OCI-LY3 (cell line): ENCODE data around the gene CRIM1.

Experiments used
- H2AFZ ChIP-seq: fragments of 200-600, 300-600 bp; shearing (Covaris generic); 2 replicates; pipeline ENCODE4 v1.6.0; 2014; ENCODE audit warnings: antibody characterized with exemption, low read depth, low read length
- H3K27ac ChIP-seq: fragments of 200-600, 300-600 bp; sonication (generic); 2 replicates; pipeline ENCODE4 v1.5.1; 2014; ENCODE audit warnings: mild to moderate bottlenecking, low read length, moderate library complexity, mixed read lengths
- H3K27me3 ChIP-seq: fragments of 200-600, 300-600 bp; sonication (generic); 2 replicates; pipeline ENCODE4 v1.6.1; 2014; ENCODE audit warnings: low read depth, low read length, mixed read lengths
- H3K36me3 ChIP-seq: fragments of 200-600, 300-600 bp; sonication (generic); replicated peaks from 2 replicates; pipeline ENCODE3; 2014; ENCODE audit warnings: low read depth, low read length, mixed read lengths
- H3K4me1 ChIP-seq: fragments of 300-600, 200-600 bp; sonication (generic); 2 replicates; pipeline ENCODE4 v1.6.1; 2014; ENCODE audit warnings: low read length, mixed read lengths
- H3K4me2 ChIP-seq: fragments of 200-600, 300-600 bp; sonication (generic); 2 replicates; pipeline ENCODE4 v1.6.1; 2014; ENCODE audit warnings: low read length, mixed read lengths
- H3K4me3 ChIP-seq: fragments of 300-600, 200-600 bp; sonication (generic); 2 replicates; pipeline ENCODE4 v1.5.1; 2014; ENCODE audit warnings: antibody characterized with exemption, mild to moderate bottlenecking, low read length, moderate library complexity
- H3K79me2 ChIP-seq: fragments of 300-600, 200-600 bp; shearing (Covaris generic); 2 replicates; pipeline ENCODE4 v1.6.1; 2014; ENCODE audit warnings: mild to moderate bottlenecking, low read length, mixed read lengths
- H3K9ac ChIP-seq: fragments of 300-600, 200-600 bp; shearing (Covaris generic); 2 replicates; pipeline ENCODE4 v1.6.0; 2014; ENCODE audit warnings: mild to moderate bottlenecking, low read length, moderate library complexity
- H3K9me3 ChIP-seq: fragments of 200-600, 300-600 bp; shearing (Covaris generic); 2 replicates; pipeline ENCODE4 v1.6.1; 2014; ENCODE audit warnings: low read length, mixed read lengths; ENCODE audit not compliant: insufficient read depth
- H4K20me1 ChIP-seq: fragments of 200-600, 300-600 bp; sonication (generic); 2 replicates; pipeline ENCODE4 v1.6.1; 2016; ENCODE audit warnings: low read length, mixed read lengths; ENCODE audit not compliant: insufficient read depth
- EZH2phosphoT487 ChIP-seq: fragments of 200-600 bp; shearing (Covaris generic); IDR thresholded peaks from 2 replicates; pipeline ENCODE4 v1.6.1; 2018; ENCODE audit warnings: antibody characterized with exemption, mixed run types, low read depth
- TF ChIP-seq, protein P1 (sequence below): fragments of 200-600, 300-600 bp; sonication (generic); IDR thresholded peaks from 2 replicates; pipeline ENCODE4 v1.5.1; 2014; ENCODE audit warnings: antibody characterized with exemption, low read length, low read depth

The CRIM1 gene

DNA sequence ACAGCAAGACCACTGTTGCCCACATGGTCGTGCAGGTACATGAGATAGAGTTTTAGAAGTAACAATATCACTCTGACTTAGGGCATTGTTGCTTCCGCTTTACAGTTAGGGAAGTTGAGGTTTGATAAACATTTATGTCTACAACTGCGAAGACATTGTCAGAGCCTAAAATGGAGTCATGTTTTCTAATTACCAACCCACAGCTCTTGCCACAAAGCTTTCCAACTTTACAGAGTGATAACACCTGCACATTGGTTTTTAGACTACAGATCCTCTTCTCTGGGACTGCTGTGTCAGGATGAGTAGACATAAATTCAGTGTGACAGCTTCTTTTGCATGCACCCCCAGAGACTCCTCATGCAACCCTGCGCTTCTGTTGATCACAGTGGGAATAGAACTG, 123.4 kb downstream of the CRIM1 start:
- no peak overlapping the region for H2AFZ ChIP-seq
- H3K4me2 ChIP-seq, result no peak overlapping the region
- H3K4me3 ChIP-seq, result no peak overlapping the region
- no peaks in the 10 kb centered on the region; the same call in 1 of the 2 replicates for H3K27me3 ChIP-seq
- no peaks in the 10 kb centered on the region for H4K20me1 ChIP-seq
- H3K9me3 ChIP-seq, result peaks cover 6% of the 10 kb centered on the region; the same call in 1 of the 2 replicates
- no peaks in the 10 kb centered on the region for H3K79me2 ChIP-seq
- H3K4me1 ChIP-seq, result no peaks in the 10 kb centered on the region
- no peak for TF ChIP-seq EZH2phosphoT487
- TF ChIP-seq, protein P1, sequence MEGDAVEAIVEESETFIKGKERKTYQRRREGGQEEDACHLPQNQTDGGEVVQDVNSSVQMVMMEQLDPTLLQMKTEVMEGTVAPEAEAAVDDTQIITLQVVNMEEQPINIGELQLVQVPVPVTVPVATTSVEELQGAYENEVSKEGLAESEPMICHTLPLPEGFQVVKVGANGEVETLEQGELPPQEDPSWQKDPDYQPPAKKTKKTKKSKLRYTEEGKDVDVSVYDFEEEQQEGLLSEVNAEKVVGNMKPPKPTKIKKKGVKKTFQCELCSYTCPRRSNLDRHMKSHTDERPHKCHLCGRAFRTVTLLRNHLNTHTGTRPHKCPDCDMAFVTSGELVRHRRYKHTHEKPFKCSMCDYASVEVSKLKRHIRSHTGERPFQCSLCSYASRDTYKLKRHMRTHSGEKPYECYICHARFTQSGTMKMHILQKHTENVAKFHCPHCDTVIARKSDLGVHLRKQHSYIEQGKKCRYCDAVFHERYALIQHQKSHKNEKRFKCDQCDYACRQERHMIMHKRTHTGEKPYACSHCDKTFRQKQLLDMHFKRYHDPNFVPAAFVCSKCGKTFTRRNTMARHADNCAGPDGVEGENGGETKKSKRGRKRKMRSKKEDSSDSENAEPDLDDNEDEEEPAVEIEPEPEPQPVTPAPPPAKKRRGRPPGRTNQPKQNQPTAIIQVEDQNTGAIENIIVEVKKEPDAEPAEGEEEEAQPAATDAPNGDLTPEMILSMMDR, result no peak
- no peak overlapping the region for H3K27ac ChIP-seq
- no peaks in the 10 kb centered on the region for H3K36me3 ChIP-seq
- no peak overlapping the region for H3K9ac ChIP-seq

DNA sequence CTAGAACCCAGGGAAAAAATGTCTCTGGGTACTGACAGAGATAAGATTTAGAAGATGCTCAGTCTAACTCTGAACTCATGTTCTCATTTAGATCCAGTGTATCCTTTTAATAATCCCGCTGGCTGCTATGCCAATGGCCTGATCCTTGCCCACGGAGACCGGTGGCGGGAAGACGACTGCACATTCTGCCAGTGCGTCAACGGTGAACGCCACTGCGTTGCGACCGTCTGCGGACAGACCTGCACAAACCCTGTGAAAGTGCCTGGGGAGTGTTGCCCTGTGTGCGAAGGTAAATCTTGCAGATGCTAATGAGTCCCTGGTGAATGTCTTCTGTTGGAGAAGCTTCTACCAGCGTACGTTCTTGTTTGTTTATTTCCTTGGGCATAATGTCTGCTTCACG, 123.8 kb downstream of the CRIM1 start:
- H3K27ac ChIP-seq, result no peak overlapping the region
- no peak overlapping the region for H3K9ac ChIP-seq
- H3K9me3 ChIP-seq, result peaks cover 6% of the 10 kb centered on the region; the same call in 1 of the 2 replicates
- no peaks in the 10 kb centered on the region for H3K79me2 ChIP-seq
- no peak overlapping the region for H2AFZ ChIP-seq
- no peaks in the 10 kb centered on the region; the same call in 1 of the 2 replicates for H3K27me3 ChIP-seq
- no peaks in the 10 kb centered on the region for H4K20me1 ChIP-seq
- no peak for TF ChIP-seq EZH2phosphoT487
- TF ChIP-seq, protein P1, result no peak
- H3K4me1 ChIP-seq, result no peaks in the 10 kb centered on the region
- H3K36me3 ChIP-seq, result no peaks in the 10 kb centered on the region
- no peak overlapping the region for H3K4me2 ChIP-seq
- no peak overlapping the region for H3K4me3 ChIP-seq

DNA sequence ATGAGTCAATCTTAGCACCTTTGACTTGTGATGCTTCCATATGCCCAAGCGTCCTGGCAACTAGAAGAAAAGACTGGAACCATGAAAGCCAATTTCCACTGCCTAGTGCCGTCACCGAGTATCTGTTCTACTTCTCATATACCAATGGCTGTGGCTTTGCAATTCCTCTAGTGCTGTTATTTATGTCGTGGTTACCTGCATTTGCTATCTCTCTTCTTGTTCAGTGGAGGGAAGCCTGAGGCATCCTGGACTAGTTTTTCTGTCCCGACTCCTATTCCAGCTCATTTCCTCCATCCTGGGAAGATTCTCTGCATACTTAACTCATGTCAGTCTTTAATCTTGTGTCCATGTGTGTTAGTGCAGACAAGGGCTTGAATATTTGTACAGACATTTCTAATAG, 124.5 kb downstream of the CRIM1 start:
- Histone ChIP-seq H3K27me3 (no peaks in the 10 kb centered on the region; the same call in 1 of the 2 replicates), H3K4me1 (no peaks in the 10 kb centered on the region), H3K79me2 (no peaks in the 10 kb centered on the region), H3K4me2 (no peak overlapping the region), H3K9ac (no peak overlapping the region), H2AFZ (no peak overlapping the region), H4K20me1 (no peaks in the 10 kb centered on the region), H3K36me3 (no peaks in the 10 kb centered on the region), H3K4me3 (no peak overlapping the region), H3K9me3 (peaks cover 6% of the 10 kb centered on the region; the same call in 1 of the 2 replicates), H3K27ac (no peak overlapping the region)
- no peak for TF ChIP-seq EZH2phosphoT487
- TF ChIP-seq, protein P1, result no peak

DNA sequence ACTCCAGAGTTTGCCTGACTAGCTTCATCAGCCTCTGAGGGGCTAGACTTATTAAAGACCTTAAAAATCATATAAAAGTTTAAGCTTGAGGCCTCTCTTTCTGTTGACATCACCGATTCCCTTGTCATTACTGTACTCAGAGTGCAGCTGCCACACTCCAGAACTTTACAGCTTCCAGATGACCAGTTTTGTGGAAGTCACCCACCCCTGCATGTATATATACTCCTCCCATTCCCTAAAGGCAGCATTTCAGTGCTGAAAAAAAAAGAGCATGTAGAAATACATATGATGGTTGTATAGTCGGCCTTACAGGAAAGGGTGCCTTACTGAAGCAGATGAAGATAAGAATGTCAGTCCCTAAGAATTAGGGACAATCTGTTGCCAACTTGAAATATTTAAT, 125.1 kb downstream of the CRIM1 start:
- H3K27ac ChIP-seq, result no peak overlapping the region
- TF ChIP-seq, protein P1, result no peak
- no peak for TF ChIP-seq EZH2phosphoT487
- peaks cover 6% of the 10 kb centered on the region; the same call in 1 of the 2 replicates for H3K9me3 ChIP-seq
- no peaks in the 10 kb centered on the region for H4K20me1 ChIP-seq
- no peak overlapping the region for H3K9ac ChIP-seq
- H3K4me1 ChIP-seq, result no peaks in the 10 kb centered on the region
- H3K4me3 ChIP-seq, result no peak overlapping the region
- no peak overlapping the region for H3K4me2 ChIP-seq
- no peaks in the 10 kb centered on the region for H3K36me3 ChIP-seq
- H3K79me2 ChIP-seq, result no peaks in the 10 kb centered on the region
- no peak overlapping the region for H2AFZ ChIP-seq
- no peaks in the 10 kb centered on the region; the same call in 1 of the 2 replicates for H3K27me3 ChIP-seq
